Neural progenitor cell (in vitro differentiated cells): Measurements from ENCODE around the gene ATF7IP2. TPM values are rescaled to one million over a fixed set of nuclear protein-coding genes. Genes with fewer than 3 reads are reported as not detected.

ENCODE experiments used
- DNase-seq: peaks from one replicate; pipeline ENCODE4 v3.0.0-alpha.2; 2016; ENCODE audit warnings: low spot score
- H2AFZ ChIP-seq: fragments of 200-600 bp; sonication (generic); replicated peaks from 2 replicates; pipeline ENCODE4 v1.6.1; 2016; ENCODE audit warnings: antibody characterized with exemption
- H3F3A ChIP-seq: fragments of 200-600 bp; sonication (generic); 2 replicates; pipeline ENCODE4 v1.6.1; 2016; ENCODE audit warnings: antibody characterized with exemption, low read depth
- H3K27ac ChIP-seq: fragments of 200-600 bp; sonication (generic); 2 replicates; pipeline ENCODE4 v1.5.1; 2016; ENCODE audit warnings: mild to moderate bottlenecking
- H3K27me3 ChIP-seq: fragments of 200-600 bp; sonication (generic); 2 replicates; pipeline ENCODE4 v1.6.1; 2016; ENCODE audit warnings: mild to moderate bottlenecking, moderate library complexity
- H3K36me3 ChIP-seq: fragments of 200-600 bp; sonication (generic); 2 replicates; pipeline ENCODE4 v1.5.1; 2016
- H3K4me1 ChIP-seq: fragments of 200-600 bp; sonication (generic); 2 replicates; pipeline ENCODE4 v1.6.1; 2016; ENCODE audit warnings: mixed run types
- H3K4me2 ChIP-seq: fragments of 200-600 bp; sonication (generic); 2 replicates; pipeline ENCODE4 v1.6.1; 2016
- H3K4me3 ChIP-seq: fragments of 200-600 bp; sonication (generic); 2 replicates; pipeline ENCODE4 v1.5.1; 2016
- H3K79me2 ChIP-seq: fragments of 200-600 bp; sonication (generic); 2 replicates; pipeline ENCODE4 v1.6.1; 2016; ENCODE audit warnings: low read depth
- H3K9ac ChIP-seq: fragments of 200-600 bp; sonication (generic); 2 replicates; pipeline ENCODE4 v1.6.1; 2016
- H3K9me3 ChIP-seq: fragments of 200-600 bp; sonication (generic); 2 replicates; pipeline ENCODE4 v1.5.1; 2016; ENCODE audit warnings: low read depth
- H4K20me1 ChIP-seq: fragments of 200-600 bp; sonication (generic); 2 replicates; pipeline ENCODE4 v1.6.1; 2016; ENCODE audit warnings: low read depth
- H3K27ac Mint-ChIP-seq: 3 replicates; pipeline ENCODE4 v1.8.0; 2021; ENCODE audit warnings: mixed read lengths
- H3K27me3 Mint-ChIP-seq: 2 replicates; pipeline ENCODE4 v1.8.0; 2022; ENCODE audit warnings: low read depth, mild to moderate bottlenecking, inconsistent platforms, moderate library complexity, mixed read lengths; ENCODE audit not compliant: insufficient read depth
- H3K36me3 Mint-ChIP-seq: 3 replicates; pipeline ENCODE4 v1.8.0; 2021; ENCODE audit warnings: mixed read lengths
- H3K4me1 Mint-ChIP-seq: 3 replicates; pipeline ENCODE4 v1.8.0; 2021; ENCODE audit warnings: mixed read lengths
- H3K4me3 Mint-ChIP-seq: 3 replicates; pipeline ENCODE4 v1.8.0; 2021; ENCODE audit warnings: mild to moderate bottlenecking, moderate library complexity, mixed read lengths
- H3K9me3 Mint-ChIP-seq: 3 replicates; pipeline ENCODE4 v1.8.0; 2020; ENCODE audit warnings: mixed read lengths
- CTCF ChIP-seq: fragments of 200-600 bp; sonication (generic); IDR thresholded peaks from 2 replicates; pipeline ENCODE4 v1.5.1; 2017; ENCODE audit warnings: antibody characterized with exemption, mild to moderate bottlenecking
- EZH2 ChIP-seq: fragments of 200-600 bp; sonication (generic); IDR thresholded peaks from 2 replicates; pipeline ENCODE4 v1.6.1; 2017; ENCODE audit warnings: antibody characterized with exemption, mild to moderate bottlenecking, moderate library complexity
- EZH2phosphoT487 ChIP-seq: fragments of 200-600 bp; sonication (generic); IDR thresholded peaks from 2 replicates; pipeline ENCODE4 v1.6.1; 2017; ENCODE audit warnings: antibody characterized with exemption
- total RNA-seq: library from RNA; depleted of rRNA; stranded (reverse); fragments of >200 nt; gene quantifications from 2 replicates; pipeline ENCODE4 v1.2.3, GENCODE V29; 2015; ENCODE audit warnings: low replicate concordance

ATF7IP2 gene
- total RNA-seq, 1 donor from 2014 or later, result 31.0 TPM

GRCh38 chr16:10387188-10387617 lies 1.3 kb downstream of the ATF7IP2 start:
- DNase-seq, result no peak
- Histone ChIP-seq H3K4me2 (peak overlapping the region; percentile 90), H2AFZ (no peak overlapping the region), H3K9ac (no peak overlapping the region), H3K79me2 (peaks cover 48% of the 10 kb centered on the region), H3K27me3 (no peaks in the 10 kb centered on the region), H3K9me3 (no peaks in the 10 kb centered on the region), H4K20me1 (peaks cover 4% of the 10 kb centered on the region), H3F3A (peaks cover 5% of the 10 kb centered on the region), H3K36me3 (no peaks in the 10 kb centered on the region), H3K27ac (no peak overlapping the region), H3K4me3 (peak overlapping the region; percentile 68), H3K4me1 (peaks cover 9% of the 10 kb centered on the region)
- TF ChIP-seq EZH2phosphoT487 (no peak), EZH2 (no peak), CTCF (no peak)
- peak overlapping the region; percentile 96 for H3K4me3 Mint-ChIP-seq
- no peaks in the 10 kb centered on the region for H3K27me3 Mint-ChIP-seq
- H3K27ac Mint-ChIP-seq, result no peak overlapping the region
- peaks cover 12% of the 10 kb centered on the region for H3K36me3 Mint-ChIP-seq
- peaks cover 7% of the 10 kb centered on the region for H3K4me1 Mint-ChIP-seq
- peaks cover 14% of the 10 kb centered on the region for H3K9me3 Mint-ChIP-seq

GRCh38 chr16:10388988-10389387 lies 3.1 kb downstream of the ATF7IP2 start:
- no peak overlapping the region for H3K9ac ChIP-seq
- Mint-ChIP-seq H3K9me3 (peaks cover 14% of the 10 kb centered on the region), H3K27me3 (no peaks in the 10 kb centered on the region), H3K4me3 (peak overlapping the region; percentile 71), H3K36me3 (peaks cover 12% of the 10 kb centered on the region), H3K4me1 (peaks cover 7% of the 10 kb centered on the region), H3K27ac (no peak overlapping the region)
- H4K20me1 ChIP-seq, result peaks cover 4% of the 10 kb centered on the region
- no peak overlapping the region for H3K27ac ChIP-seq
- peaks cover 9% of the 10 kb centered on the region for H3K4me1 ChIP-seq
- H3K36me3 ChIP-seq, result no peaks in the 10 kb centered on the region
- peaks cover 5% of the 10 kb centered on the region for H3F3A ChIP-seq
- no peak overlapping the region for H3K4me2 ChIP-seq
- no peak for TF ChIP-seq CTCF
- no peak for TF ChIP-seq EZH2phosphoT487
- no peak for TF ChIP-seq EZH2
- H3K27me3 ChIP-seq, result no peaks in the 10 kb centered on the region
- no peak overlapping the region for H3K4me3 ChIP-seq
- no peak for DNase-seq
- peaks cover 48% of the 10 kb centered on the region for H3K79me2 ChIP-seq
- no peaks in the 10 kb centered on the region for H3K9me3 ChIP-seq
- H2AFZ ChIP-seq, result no peak overlapping the region

- Histone ChIP-seq H3K36me3 (peaks cover 1% of the 10 kb centered on the region), H3F3A (peaks cover 5% of the 10 kb centered on the region), H3K79me2 (peaks cover 48% of the 10 kb centered on the region), H2AFZ (no peak overlapping the region), H3K4me1 (peaks cover 9% of the 10 kb centered on the region), H4K20me1 (peaks cover 4% of the 10 kb centered on the region), H3K27me3 (no peaks in the 10 kb centered on the region), H3K4me3 (no peak overlapping the region), H3K9ac (no peak overlapping the region), H3K9me3 (no peaks in the 10 kb centered on the region), H3K4me2 (no peak overlapping the region), H3K27ac (no peak overlapping the region)
- TF ChIP-seq CTCF (no peak), EZH2 (no peak), EZH2phosphoT487 (no peak)
- DNase-seq, result no peak
- no peak overlapping the region for H3K4me3 Mint-ChIP-seq
- H3K4me1 Mint-ChIP-seq, result peaks cover 7% of the 10 kb centered on the region
- H3K27me3 Mint-ChIP-seq, result no peaks in the 10 kb centered on the region
- no peak overlapping the region for H3K27ac Mint-ChIP-seq
- peaks cover 13% of the 10 kb centered on the region for H3K9me3 Mint-ChIP-seq
- peaks cover 12% of the 10 kb centered on the region for H3K36me3 Mint-ChIP-seq
Measured at GRCh38 chr16:10390330-10390729, 4.5 kb downstream of the ATF7IP2 start.
